ENCODE results near the gene HNRNPUL2. TPM values are rescaled to one million over a fixed set of nuclear protein-coding genes. Genes with fewer than 3 reads are reported as not detected.
A peak's percentile ranks its signal among the peaks of the same experiment; 100 is the strongest.
"Not testable (repeated sequence)": the region's sequence is repeated elsewhere in the genome, so short reads cannot be mapped to it uniquely, and the experiment has no call there.

The HNRNPUL2 gene
- total and polyA plus RNA-seq, 2 donors: 25.9 to 50.4 TPM

DNA sequence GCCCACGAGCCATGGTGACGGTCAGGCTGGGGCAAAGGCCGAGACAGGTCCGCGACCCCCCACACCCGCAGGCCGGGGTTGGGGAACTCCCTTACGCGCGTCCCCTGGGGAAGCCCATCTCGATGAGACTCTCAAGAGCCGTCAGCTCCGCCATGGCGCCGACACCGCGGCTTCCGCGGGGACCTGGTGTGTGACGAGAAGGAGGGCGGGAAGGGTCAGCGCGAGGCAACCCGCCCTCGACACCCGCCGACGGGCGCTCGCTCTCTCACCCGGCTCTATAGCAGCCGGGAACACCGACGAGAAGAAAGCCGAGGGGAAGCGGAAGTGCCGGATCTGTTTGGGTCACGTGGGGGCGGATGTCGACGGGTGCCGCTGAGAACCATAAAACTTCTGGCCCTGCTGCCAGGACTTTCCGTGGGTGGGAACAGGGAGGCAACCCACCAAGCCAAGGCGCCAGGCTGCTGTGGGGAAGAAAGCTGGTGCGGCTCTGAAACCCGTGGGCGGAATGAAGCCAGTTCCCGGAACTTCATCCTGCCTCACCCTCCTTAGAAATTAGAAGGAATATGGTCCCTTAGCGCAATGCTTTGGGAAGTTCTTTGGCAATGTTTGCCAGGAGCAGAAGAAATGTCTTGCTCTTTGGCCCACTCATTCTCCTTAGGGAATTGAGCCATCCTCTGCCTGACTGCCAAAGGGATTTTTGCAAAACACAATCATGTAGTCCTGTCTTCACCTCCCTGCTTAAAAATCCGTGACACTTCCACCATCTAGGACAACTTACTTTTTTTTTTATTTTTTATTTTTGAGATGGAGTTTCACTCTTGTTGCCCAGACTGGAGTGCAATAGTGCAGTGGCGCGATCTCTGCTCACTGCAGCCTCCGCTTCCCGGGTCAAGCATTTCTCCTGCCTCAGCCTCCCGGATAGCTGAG lies 48.2 kb downstream of the HNRNPUL2 start, which contains the start of gene UBXN1:
UBXN1 (minus strand) TSS at position 304 of the 927 bp plus-strand sequence; CDS start at position 154, 150 bp downstream.
- peak within 1 kb of the TSS; percentile 88 for H3K4me3 ChIP-seq (ENCODE audit: low read depth, low read length)
- DNase-seq (ENCODE audit: extremely low spot score): peak; percentile 78
- WGBS: 5% methylated on average over 55 of the region's 55 CpGs
- no peaks in the 10 kb centered on the region for H3K36me3 ChIP-seq (ENCODE audit: insufficient read depth)
- H3K27ac ChIP-seq (ENCODE audit: low read depth): peak within 1 kb of the TSS; percentile 82
- H3K4me1 ChIP-seq (ENCODE audit: insufficient read depth): no peaks in the 10 kb centered on the region

DNA sequence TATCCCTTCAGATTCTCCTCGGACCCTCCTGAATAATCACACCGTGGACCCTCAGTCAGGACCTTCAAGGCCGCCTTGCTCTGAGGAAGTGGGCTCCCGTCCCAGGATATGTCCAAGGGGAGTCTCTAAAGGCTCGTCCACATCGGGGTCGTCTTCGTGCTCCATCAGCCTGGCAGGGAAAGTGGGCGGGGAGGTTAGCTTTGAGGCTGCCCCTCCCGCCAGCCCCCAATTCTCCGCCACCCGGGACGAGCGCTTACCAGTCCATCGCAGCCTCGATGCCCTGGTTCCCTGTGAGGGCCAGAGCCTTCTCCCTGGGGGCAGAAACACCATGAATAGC lies 48.9 kb downstream of the HNRNPUL2 start:
- Histone ChIP-seq H3K4me3 (ENCODE audit: low read depth, low read length) (peak overlapping the region; percentile 88), H3K4me1 (ENCODE audit: insufficient read depth) (no peaks in the 10 kb centered on the region), H3K27ac (ENCODE audit: low read depth) (peak overlapping the region; percentile 82), H3K36me3 (ENCODE audit: insufficient read depth) (no peaks in the 10 kb centered on the region)
- 3% methylated on average over 16 of the region's 16 CpGs for WGBS
- no peak for DNase-seq (ENCODE audit: extremely low spot score)

DNA sequence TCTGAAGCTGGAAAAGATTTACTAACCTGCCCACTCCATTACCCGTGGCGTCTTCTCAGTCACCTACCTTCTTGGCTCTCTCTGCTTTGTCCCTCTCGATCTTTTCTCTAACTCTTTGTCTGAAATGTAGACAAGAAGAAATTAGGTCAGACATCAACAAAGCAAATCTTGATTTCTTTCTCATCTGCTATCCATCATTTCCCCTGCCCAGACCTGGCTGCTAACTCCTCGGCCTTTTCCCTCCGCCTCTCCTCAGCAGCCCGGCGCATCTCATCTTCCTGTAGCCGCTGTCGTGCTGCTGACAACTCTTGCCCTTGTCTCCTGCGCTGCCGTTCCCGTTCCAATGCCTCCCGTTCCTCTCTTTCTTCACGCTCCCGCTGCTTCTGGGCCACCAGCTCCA lies 49.5 kb downstream of the HNRNPUL2 start:
- no peaks in the 10 kb centered on the region for H3K4me1 ChIP-seq (ENCODE audit: insufficient read depth)

GRCh38 chr11:62677156-62677555 lies 50.1 kb downstream of the HNRNPUL2 start:
- no peak for DNase-seq (ENCODE audit: extremely low spot score)
- 80% methylated on average over 6 of the region's 6 CpGs for whole genome bisulfite sequencing
- Histone ChIP-seq H3K4me3 (ENCODE audit: low read depth, low read length) (no peak overlapping the region), H3K4me1 (ENCODE audit: insufficient read depth) (no peaks in the 10 kb centered on the region), H3K36me3 (ENCODE audit: insufficient read depth) (no peaks in the 10 kb centered on the region), H3K27ac (ENCODE audit: low read depth) (no peak overlapping the region)

More for the DNA sequence above, 49.5 kb downstream of the HNRNPUL2 start:
- H3K36me3 ChIP-seq (ENCODE audit: insufficient read depth): no peaks in the 10 kb centered on the region
- no peak for DNase-seq (ENCODE audit: extremely low spot score)
- no peak overlapping the region for H3K4me3 ChIP-seq (ENCODE audit: low read depth, low read length)
- WGBS: 80% methylated on average over 15 of the region's 15 CpGs
- H3K27ac ChIP-seq (ENCODE audit: low read depth): no peak overlapping the region

- Histone ChIP-seq H3K36me3 (ENCODE audit: insufficient read depth) (no peaks in the 10 kb centered on the region), H3K4me3 (ENCODE audit: low read depth, low read length) (no peak overlapping the region), H3K4me1 (ENCODE audit: insufficient read depth) (no peaks in the 10 kb centered on the region), H3K27ac (ENCODE audit: low read depth) (no peak overlapping the region)
- no peak for DNase-seq (ENCODE audit: extremely low spot score)
- 52% methylated on average over 6 of the region's 6 CpGs for WGBS
Measured at GRCh38 chr11:62676698-62677097, 50.6 kb downstream of the HNRNPUL2 start.

DNA sequence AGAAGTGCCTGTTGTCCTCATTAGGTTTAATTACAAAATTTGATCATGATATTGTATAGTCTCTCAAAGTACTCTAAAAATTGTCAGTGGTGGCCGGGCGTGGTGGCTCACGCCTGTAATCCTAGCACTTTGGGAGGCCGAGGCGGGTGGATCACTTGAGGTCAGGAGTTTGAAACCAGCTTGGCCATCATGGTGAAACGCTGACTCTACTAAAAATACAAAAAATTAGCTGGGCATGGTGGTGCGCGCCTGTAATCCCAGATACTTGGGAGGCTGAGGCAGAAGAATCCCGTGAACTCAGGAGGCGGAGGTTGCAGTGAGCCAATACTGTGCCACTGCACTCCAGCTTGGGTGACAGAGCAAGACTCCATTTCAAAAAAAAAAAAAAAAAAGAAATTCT lies 51.8 kb downstream of the HNRNPUL2 start:
- not testable (repeated sequence) for H3K36me3 ChIP-seq (ENCODE audit: insufficient read depth)

GRCh38 chr11:62673196-62673525 lies 54.1 kb downstream of the HNRNPUL2 start:
- DNase-seq (ENCODE audit: extremely low spot score): no peak
- Histone ChIP-seq H3K4me1 (ENCODE audit: insufficient read depth) (no peaks in the 10 kb centered on the region), H3K27ac (ENCODE audit: low read depth) (no peak overlapping the region), H3K4me3 (ENCODE audit: low read depth, low read length) (no peak overlapping the region), H3K36me3 (ENCODE audit: insufficient read depth) (no peaks in the 10 kb centered on the region)
- WGBS: 78% methylated on average over 2 of the region's 2 CpGs

More for the DNA sequence above, 51.8 kb downstream of the HNRNPUL2 start:
- not testable (repeated sequence) for H3K27ac ChIP-seq (ENCODE audit: low read depth); H3K4me1 ChIP-seq (ENCODE audit: insufficient read depth); H3K4me3 ChIP-seq (ENCODE audit: low read depth, low read length); DNase-seq (ENCODE audit: extremely low spot score)
- WGBS: 96% methylated on average over 10 of the region's 10 CpGs

GRCh38 chr11:62671608-62672389 lies 55.5 kb downstream of the HNRNPUL2 start, which contains the start of the genes LBHD1 and UQCC3:
TSS of gene LBHD1 (minus strand) at chr11:62672267. CDS start at chr11:62670031, 2,236 bp downstream.
TSS of gene UQCC3 (plus strand) at chr11:62671673. CDS start at chr11:62671746, 73 bp downstream.
- under 1% methylated on average over 59 of the region's 59 CpGs for WGBS
- H3K4me1 ChIP-seq (ENCODE audit: insufficient read depth): no peaks in the 10 kb centered on the region
- peak within 1 kb of the TSS; percentile 89 for H3K27ac ChIP-seq (ENCODE audit: low read depth)
- peak; percentile 71 for DNase-seq (ENCODE audit: extremely low spot score)
- no peaks in the 10 kb centered on the region for H3K36me3 ChIP-seq (ENCODE audit: insufficient read depth)
- peak within 1 kb of the TSS; percentile 67 for H3K4me3 ChIP-seq (ENCODE audit: low read depth, low read length)

DNA sequence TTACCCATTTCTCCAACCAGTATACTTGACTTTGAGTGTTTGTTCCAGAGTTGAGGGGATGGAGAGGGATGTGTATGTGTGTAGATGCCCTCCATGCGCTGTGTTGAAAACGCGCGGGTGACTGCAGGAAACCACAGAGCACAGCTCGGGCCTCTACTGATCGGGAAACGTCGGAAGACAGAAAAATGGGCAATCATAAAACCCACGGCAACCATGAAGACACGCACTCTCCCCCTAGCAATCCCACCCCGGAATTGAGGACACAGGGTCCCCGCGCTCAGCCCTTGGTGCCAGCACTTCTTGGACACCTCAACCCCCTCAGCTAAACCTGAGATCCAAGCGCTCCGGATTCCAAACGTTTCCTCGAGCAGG lies 56.0 kb downstream of the HNRNPUL2 start:
- WGBS: under 1% methylated on average over 17 of the region's 17 CpGs
- DNase-seq (ENCODE audit: extremely low spot score): no peak
- H3K27ac ChIP-seq (ENCODE audit: low read depth): peak overlapping the region; percentile 89
- H3K4me1 ChIP-seq (ENCODE audit: insufficient read depth): no peaks in the 10 kb centered on the region
- H3K36me3 ChIP-seq (ENCODE audit: insufficient read depth): no peaks in the 10 kb centered on the region
- H3K4me3 ChIP-seq (ENCODE audit: low read depth, low read length): peak overlapping the region; percentile 67

DNA sequence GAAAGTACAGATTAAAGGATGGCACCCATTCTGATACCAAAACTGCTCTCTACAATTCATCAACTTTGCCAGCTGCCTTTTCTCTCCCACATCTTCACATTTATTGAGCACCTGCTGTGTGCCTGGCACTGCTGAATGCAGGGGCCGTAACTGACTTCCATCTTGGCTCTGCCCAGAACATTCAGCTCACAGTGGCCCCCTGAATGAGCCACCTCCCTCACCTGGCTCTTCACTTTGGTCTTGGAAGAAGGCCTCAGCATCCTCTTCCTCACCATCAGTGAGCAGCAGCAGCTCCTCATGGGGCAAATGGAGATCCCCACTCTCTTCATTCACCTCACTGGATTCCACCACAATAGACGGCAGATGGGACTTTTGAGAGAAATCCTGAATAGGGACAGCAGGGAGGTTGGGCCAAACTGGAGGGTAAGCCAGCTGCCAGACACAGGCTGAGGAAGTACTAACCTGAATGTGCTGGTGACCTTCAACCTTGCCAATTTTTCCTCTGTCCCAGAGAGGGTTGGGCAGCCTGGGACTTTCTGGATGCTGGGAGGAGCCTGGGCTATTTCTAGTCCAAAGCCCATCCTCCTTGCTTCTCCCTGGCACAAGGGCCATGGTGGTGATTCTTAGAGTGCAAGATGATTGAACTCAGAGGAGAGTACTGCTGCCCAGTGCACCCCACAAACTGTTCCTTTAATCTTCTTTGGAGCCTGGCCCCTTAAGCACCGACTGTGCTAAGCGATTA lies 57.7 kb downstream of the HNRNPUL2 start:
- H3K36me3 ChIP-seq (ENCODE audit: insufficient read depth): no peaks in the 10 kb centered on the region
- 77% methylated on average over 4 of the region's 4 CpGs for WGBS
- H3K4me1 ChIP-seq (ENCODE audit: insufficient read depth): no peaks in the 10 kb centered on the region
- no peak overlapping the region for H3K4me3 ChIP-seq (ENCODE audit: low read depth, low read length)
- H3K27ac ChIP-seq (ENCODE audit: low read depth): no peak overlapping the region
- no peak for DNase-seq (ENCODE audit: extremely low spot score)

DNA sequence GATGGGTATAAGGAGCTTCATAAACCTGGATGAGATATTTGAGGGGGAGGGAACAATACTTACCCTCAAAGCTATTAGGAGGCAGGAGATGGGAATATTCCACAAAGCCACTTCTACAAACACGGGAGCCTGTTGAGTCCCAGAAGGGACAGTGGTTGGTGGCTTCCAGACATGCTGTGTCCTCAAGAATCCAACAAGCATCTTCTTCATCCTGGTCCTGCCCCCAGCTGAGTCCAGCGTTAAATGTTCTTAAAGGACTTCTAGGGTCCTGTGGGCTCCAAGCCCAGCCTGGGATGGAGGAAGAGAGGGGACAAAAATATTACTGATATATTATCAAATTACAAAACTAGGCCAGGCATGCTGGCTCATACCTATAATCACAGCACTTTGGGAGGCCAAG lies 59.8 kb downstream of the HNRNPUL2 start:
- no peak overlapping the region for H3K27ac ChIP-seq (ENCODE audit: low read depth)
- no peak overlapping the region for H3K4me3 ChIP-seq (ENCODE audit: low read depth, low read length)
- WGBS: 82% methylated on average over 2 of the region's 2 CpGs
- H3K36me3 ChIP-seq (ENCODE audit: insufficient read depth): no peaks in the 10 kb centered on the region
- DNase-seq (ENCODE audit: extremely low spot score): no peak
- no peaks in the 10 kb centered on the region for H3K4me1 ChIP-seq (ENCODE audit: insufficient read depth)

GRCh38 chr11:62666259-62666926 lies 60.9 kb downstream of the HNRNPUL2 start:
- 43% methylated on average over 16 of the region's 16 CpGs for WGBS

More at GRCh38 chr11:62666259-62666926, 60.9 kb downstream of the HNRNPUL2 start:
- peak overlapping the region; percentile 82 for H3K27ac ChIP-seq (ENCODE audit: low read depth)
- DNase-seq (ENCODE audit: extremely low spot score): no peak
- no peaks in the 10 kb centered on the region for H3K4me1 ChIP-seq (ENCODE audit: insufficient read depth)
- H3K4me3 ChIP-seq (ENCODE audit: low read depth, low read length): peak overlapping the region; percentile 74
- H3K36me3 ChIP-seq (ENCODE audit: insufficient read depth): no peaks in the 10 kb centered on the region

Measured in urinary bladder (tissue), 4 donors.